ENCODE data around the gene CRELD2. TPM values are rescaled to one million over a fixed set of nuclear protein-coding genes. Genes with fewer than 3 reads are reported as not detected.

Gene CRELD2
- total and polyA plus RNA-seq, 2 of the 13 experiments (the other 11 are each of a cell fraction or from before 2014, with no cell fraction given): 17.2 to 44.7 TPM

GRCh38 chr22:49960159-49961004 lies 41.9 kb downstream of the CRELD2 start, which contains the start of gene PIM3 (continued):
- no peak; the same call in 1 of the 2 replicates for TF ChIP-seq NFAT5 (CRISPR knock-in tag; IDR thresholded peaks at IDR 0.05)
- no peak; the same call in 1 of the 2 replicates for TF ChIP-seq FOXP4 (CRISPR knock-in tag; IDR thresholded peaks at IDR 0.05)
- TF ChIP-seq ZNF282 (IDR thresholded peaks at IDR 0.05; ENCODE audit: partially characterized antibody): no peak
- 0 out of 2 replicates have a peak, but pooled peaks have one; percentile 44 for TF ChIP-seq BATF2 (CRISPR knock-in tag; IDR thresholded peaks at IDR 0.05)
- TF ChIP-seq MIER3 (CRISPR knock-in tag; IDR thresholded peaks at IDR 0.05; ENCODE audit: borderline replicate concordance): peak; percentile 85; the same call in 1 of the 2 replicates
- TF ChIP-seq HES4 (CRISPR knock-in tag; IDR thresholded peaks at IDR 0.05; ENCODE audit: borderline replicate concordance): peak; percentile 96
- peak; percentile 43; the same call in 1 of the 2 replicates for TF ChIP-seq FOSL2 (CRISPR knock-in tag; IDR thresholded peaks at IDR 0.05)
- no peak for TF ChIP-seq CEBPG (CRISPR knock-in tag; IDR thresholded peaks at IDR 0.05)
- no peak for TF ChIP-seq CREBL2 (CRISPR knock-in tag; IDR thresholded peaks at IDR 0.05; ENCODE audit: borderline replicate concordance)
- no peak for TF ChIP-seq RELA (CRISPR knock-in tag; IDR thresholded peaks at IDR 0.05)
- TF ChIP-seq ARNT2 (CRISPR knock-in tag; IDR thresholded peaks at IDR 0.05; ENCODE audit: low read depth): peak; percentile 94
- no peak for TF ChIP-seq ZNF556 (CRISPR knock-in tag; IDR thresholded peaks at IDR 0.05; ENCODE audit: borderline replicate concordance)
- TF ChIP-seq STAT5B (CRISPR knock-in tag; IDR thresholded peaks at IDR 0.05): no peak
- no peak; the same call in 1 of the 2 replicates for TF ChIP-seq HOXA9 (CRISPR knock-in tag; IDR thresholded peaks at IDR 0.05; ENCODE audit: borderline replicate concordance)
- peak; percentile 89 for TF ChIP-seq CCDC6 (CRISPR knock-in tag; IDR thresholded peaks at IDR 0.05)
- TF ChIP-seq EZH2 (conservative IDR thresholded peaks at IDR 0.05; ENCODE audit: low read depth, low read length): no peak
- TF ChIP-seq ATRX (CRISPR knock-in tag; IDR thresholded peaks at IDR 0.05; ENCODE audit: borderline replicate concordance): no peak
- no peak; the same call in 1 of the 2 replicates for TF ChIP-seq ZNF446 (CRISPR knock-in tag; IDR thresholded peaks at IDR 0.05)
- TF ChIP-seq KDM1A (CRISPR knock-in tag; IDR thresholded peaks at IDR 0.05): no peak
- no peak for TF ChIP-seq KDM4B (CRISPR knock-in tag; IDR thresholded peaks at IDR 0.05)

Measured in HepG2 (cell line).